Measurements from ENCODE around the gene ZSWIM2.
"Not testable (repeated sequence)": the region's sequence is repeated elsewhere in the genome, so short reads cannot be mapped to it uniquely, and the experiment has no call there.

Gene ZSWIM2

DNA sequence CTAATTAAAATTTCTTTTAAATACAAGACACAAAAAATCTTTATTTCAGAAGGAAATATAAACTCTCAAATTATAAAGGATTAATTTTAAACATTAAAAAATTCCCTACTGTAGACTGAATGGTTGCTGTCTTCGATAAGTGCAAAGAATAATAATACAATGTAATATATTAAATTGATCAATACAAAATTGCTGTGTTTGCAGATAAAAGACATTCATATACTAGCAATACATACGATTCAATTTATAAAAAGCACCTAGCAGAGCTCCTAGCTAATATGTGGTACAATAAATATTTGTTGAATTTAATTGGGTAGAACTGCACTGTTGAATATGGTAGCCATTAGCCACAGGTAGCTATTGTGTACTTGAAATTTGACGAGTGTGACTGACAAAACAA, 6.6 kb downstream of the ZSWIM2 start:
- no peak for DNase-seq (ENCODE audit: low read depth in 2 of 2)

- no peak for DNase-seq (ENCODE audit: low read depth in 2 of 2)
Measured at GRCh38 chr2:186841940-186842339, 7.0 kb downstream of the ZSWIM2 start.

GRCh38 chr2:186835628-186836027, 13.3 kb downstream of the ZSWIM2 start:
- DNase-seq (ENCODE audit: low read depth in 2 of 2): no peak

DNA sequence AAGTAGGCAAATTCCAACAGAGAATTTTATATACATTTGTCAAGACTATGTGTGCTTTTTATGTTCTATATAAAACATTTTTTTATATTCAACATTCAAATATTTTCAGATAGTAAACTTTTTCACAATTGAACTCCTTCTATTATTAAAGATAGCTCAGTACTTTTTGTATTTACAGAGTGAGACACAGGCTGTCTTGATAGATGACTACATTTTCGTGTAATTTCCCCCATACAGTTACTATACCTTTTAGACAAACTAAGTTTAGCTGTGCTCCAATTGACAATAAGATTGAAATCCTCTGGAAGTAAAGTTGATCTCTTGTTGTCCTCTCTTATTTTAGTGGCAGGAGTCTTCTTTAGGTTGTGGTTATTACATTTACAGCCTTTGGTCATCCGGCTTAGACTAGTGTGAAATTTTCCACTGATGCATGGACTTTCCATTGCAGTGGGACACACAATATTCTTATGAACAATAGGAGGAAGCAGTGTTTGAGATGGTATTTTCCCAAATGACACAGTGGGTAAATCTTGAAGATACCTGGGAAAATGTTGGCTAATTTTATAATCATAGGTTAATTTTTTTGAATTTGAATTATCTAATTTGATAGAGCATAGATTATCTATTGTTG, 21.0 kb downstream of the ZSWIM2 start:
- no peak for DNase-seq (ENCODE audit: low read depth in 2 of 2)

GRCh38 chr2:186827411-186827810, 21.6 kb downstream of the ZSWIM2 start:
- DNase-seq (ENCODE audit: low read depth in 2 of 2): no peak

GRCh38 chr2:186822323-186822722, 26.6 kb downstream of the ZSWIM2 start:
- DNase-seq (ENCODE audit: low read depth in 2 of 2): no peak

- DNase-seq (ENCODE audit: low read depth in 2 of 2): no peak
Measured at GRCh38 chr2:186820303-186820702, 28.7 kb downstream of the ZSWIM2 start.

GRCh38 chr2:186811760-186812159, 37.2 kb downstream of the ZSWIM2 start:
- not testable (repeated sequence) for DNase-seq (ENCODE audit: low read depth in 2 of 2)

- DNase-seq (ENCODE audit: low read depth in 2 of 2): no peak
Measured at GRCh38 chr2:186806591-186806990, 42.4 kb downstream of the ZSWIM2 start.

DNA sequence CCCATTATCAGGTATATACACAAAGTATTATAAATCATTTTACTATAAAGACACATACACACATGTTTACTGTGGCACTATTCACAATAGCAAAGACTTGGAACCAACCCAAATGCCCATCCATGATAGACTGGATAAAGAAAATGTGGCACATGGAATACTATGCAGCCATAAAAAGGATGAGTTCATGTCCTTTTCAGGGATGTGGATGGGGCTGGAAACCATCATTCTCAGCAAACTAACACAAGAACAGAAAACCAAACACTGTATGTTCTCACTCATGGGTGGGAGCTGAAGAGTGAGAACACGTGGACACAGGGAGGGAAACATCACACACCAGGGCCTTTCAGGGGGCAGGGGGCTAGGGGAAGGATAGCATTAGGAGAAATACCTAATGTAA, 50.4 kb downstream of the ZSWIM2 start:
- DNase-seq (ENCODE audit: low read depth in 2 of 2): not testable (repeated sequence)

GRCh38 chr2:186784930-186785329, 64.0 kb downstream of the ZSWIM2 start:
- no peak for DNase-seq (ENCODE audit: low read depth in 2 of 2)

DNA sequence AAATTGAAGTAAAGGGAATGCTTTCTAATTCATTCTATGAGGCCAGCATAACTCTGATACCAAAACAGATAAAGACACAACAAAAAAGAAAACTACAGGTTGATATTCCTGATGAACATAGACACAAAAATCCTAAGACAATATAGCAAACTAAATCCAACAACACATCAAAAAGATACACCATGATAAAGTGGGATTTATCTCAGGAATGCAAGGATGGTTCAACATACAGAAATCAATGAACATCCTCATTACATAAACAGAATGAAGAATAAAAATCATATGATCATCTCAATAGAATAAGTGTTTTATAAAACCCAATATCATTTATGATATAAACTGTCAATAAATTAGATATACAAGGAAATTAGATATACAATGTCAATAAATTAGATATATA, 65.7 kb downstream of the ZSWIM2 start:
- DNase-seq (ENCODE audit: low read depth in 2 of 2): no peak

DNA sequence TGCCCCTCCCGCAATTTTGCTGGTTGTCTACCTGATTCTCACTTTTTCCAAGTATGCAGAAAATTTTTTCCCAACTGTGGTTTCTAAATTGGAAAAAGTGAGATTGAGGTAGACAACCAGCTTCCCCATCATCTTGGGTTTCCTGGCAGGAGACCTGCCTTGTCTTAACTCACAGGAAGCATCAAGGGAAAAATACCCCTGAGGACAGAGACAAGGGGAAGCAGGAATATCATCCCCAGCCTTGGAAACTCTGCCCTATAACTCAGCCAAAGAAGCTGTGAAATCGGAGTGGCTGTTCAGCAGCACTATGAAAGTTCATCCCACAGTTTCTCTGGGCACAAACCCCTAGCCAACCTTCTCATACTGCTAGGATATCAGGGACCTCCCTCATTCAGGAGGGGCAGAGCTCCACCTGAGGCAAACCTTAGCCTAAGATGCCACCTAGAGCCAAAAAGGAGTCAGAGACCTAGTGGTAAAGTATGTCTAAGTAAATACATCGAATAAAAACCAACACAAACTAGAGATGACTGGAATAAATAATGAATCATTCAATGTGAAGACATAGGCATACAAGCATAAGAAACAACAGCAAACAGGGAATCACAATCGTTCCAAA, 68.2 kb downstream of the ZSWIM2 start:
- DNase-seq (ENCODE audit: low read depth in 2 of 2): no peak

Data from activated CD4-positive, alpha-beta T cell treated with anti-CD3 and anti-CD28 coated beads for 24 hours (primary cell).